ENCODE results near the gene TMEM203.

GRCh38 chr9:137199411-137200121 is 5.9 kb downstream of the TMEM203 start:
- TF ChIP-seq CTCF (IDR thresholded peaks at IDR 0.05): no peak
- TF ChIP-seq, protein P1, sequence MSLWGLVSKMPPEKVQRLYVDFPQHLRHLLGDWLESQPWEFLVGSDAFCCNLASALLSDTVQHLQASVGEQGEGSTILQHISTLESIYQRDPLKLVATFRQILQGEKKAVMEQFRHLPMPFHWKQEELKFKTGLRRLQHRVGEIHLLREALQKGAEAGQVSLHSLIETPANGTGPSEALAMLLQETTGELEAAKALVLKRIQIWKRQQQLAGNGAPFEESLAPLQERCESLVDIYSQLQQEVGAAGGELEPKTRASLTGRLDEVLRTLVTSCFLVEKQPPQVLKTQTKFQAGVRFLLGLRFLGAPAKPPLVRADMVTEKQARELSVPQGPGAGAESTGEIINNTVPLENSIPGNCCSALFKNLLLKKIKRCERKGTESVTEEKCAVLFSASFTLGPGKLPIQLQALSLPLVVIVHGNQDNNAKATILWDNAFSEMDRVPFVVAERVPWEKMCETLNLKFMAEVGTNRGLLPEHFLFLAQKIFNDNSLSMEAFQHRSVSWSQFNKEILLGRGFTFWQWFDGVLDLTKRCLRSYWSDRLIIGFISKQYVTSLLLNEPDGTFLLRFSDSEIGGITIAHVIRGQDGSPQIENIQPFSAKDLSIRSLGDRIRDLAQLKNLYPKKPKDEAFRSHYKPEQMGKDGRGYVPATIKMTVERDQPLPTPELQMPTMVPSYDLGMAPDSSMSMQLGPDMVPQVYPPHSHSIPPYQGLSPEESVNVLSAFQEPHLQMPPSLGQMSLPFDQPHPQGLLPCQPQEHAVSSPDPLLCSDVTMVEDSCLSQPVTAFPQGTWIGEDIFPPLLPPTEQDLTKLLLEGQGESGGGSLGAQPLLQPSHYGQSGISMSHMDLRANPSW (CRISPR knock-in tag; conservative IDR thresholded peaks at IDR 0.05; ENCODE audit: low read depth): no peak
- no peak for TF ChIP-seq NR2C2 (CRISPR knock-in tag; IDR thresholded peaks at IDR 0.05)
- TF ChIP-seq USF1 (CRISPR knock-in tag; IDR thresholded peaks at IDR 0.05): no peak
- no peak for TF ChIP-seq IRF1 (CRISPR knock-in tag; IDR thresholded peaks at IDR 0.05)
- TF ChIP-seq ATF2 (CRISPR knock-in tag; IDR thresholded peaks at IDR 0.05; ENCODE audit: borderline replicate concordance, low read depth): no peak
- TF ChIP-seq NFYB (CRISPR knock-in tag; conservative IDR thresholded peaks at IDR 0.05; ENCODE audit: low read depth): no peak
- TF ChIP-seq GABPB1 (CRISPR knock-in tag; IDR thresholded peaks at IDR 0.05): no peak

All from WTC11 (cell line).